Urothelium cell line (cell line): Measurements from ENCODE around the gene ZBTB14.

Experiments
- DNase-seq: peaks from one replicate; pipeline ENCODE4 v3.0.0; 2011; ENCODE audit warnings: low spot score, mixed read lengths
- FAIRE-seq: peaks from 2 replicates; lab custom pipeline; 2011; peaks lifted over from hg19 to GRCh38; lab: Jason Lieb, UNC

Gene ZBTB14

GRCh38 chr18:5295231-5295920 is at the start of gene ZBTB14:
Gene ZBTB14, minus strand, starts transcription at chr18:5295726. Its CDS starts 2,480 bp downstream, at chr18:5293246.
- DNase-seq (peak; percentile 93), FAIRE-seq (peak; percentile 62)

- FAIRE-seq: no peak
- no peak for DNase-seq
Observed at GRCh38 chr18:5339202-5339834, 43.8 kb upstream of the ZBTB14 start.

- DNase-seq (no peak), FAIRE-seq (no peak)
Observed at GRCh38 chr18:5334456-5335075, 39.0 kb upstream of the ZBTB14 start.

- no peak for FAIRE-seq
- DNase-seq: no peak
Observed at GRCh38 chr18:5318061-5318700, 22.7 kb upstream of the ZBTB14 start.

- peak; percentile 5 for FAIRE-seq
- DNase-seq: no peak
Observed at GRCh38 chr18:5317186-5317585, 21.7 kb upstream of the ZBTB14 start.

- no peak for DNase-seq
- FAIRE-seq: no peak
Observed at GRCh38 chr18:5315838-5316237, 20.3 kb upstream of the ZBTB14 start.

- no peak for FAIRE-seq
- no peak for DNase-seq
Observed at GRCh38 chr18:5311301-5311989, 15.9 kb upstream of the ZBTB14 start.

- FAIRE-seq: no peak
- no peak for DNase-seq
Observed at GRCh38 chr18:5309888-5310470, 14.5 kb upstream of the ZBTB14 start.

- FAIRE-seq: no peak
- DNase-seq: no peak
Observed at GRCh38 chr18:5305835-5306234, 10.3 kb upstream of the ZBTB14 start.

- FAIRE-seq (no peak), DNase-seq (no peak)
Observed at GRCh38 chr18:5304232-5304631, 8.7 kb upstream of the ZBTB14 start.

GRCh38 chr18:5303636-5304035 is 8.1 kb upstream of the ZBTB14 start:
- DNase-seq (no peak), FAIRE-seq (no peak)

GRCh38 chr18:5302606-5303005 is 7.1 kb upstream of the ZBTB14 start:
- no peak for FAIRE-seq

GRCh38 chr18:5300476-5301010 is 5.0 kb upstream of the ZBTB14 start:
- DNase-seq (no peak), FAIRE-seq (no peak)

More at GRCh38 chr18:5302606-5303005, 7.1 kb upstream of the ZBTB14 start:
- no peak for DNase-seq

- DNase-seq (no peak), FAIRE-seq (no peak)
Observed at GRCh38 chr18:5298156-5298852, 2.8 kb upstream of the ZBTB14 start.

- no peak for FAIRE-seq
- DNase-seq: no peak
Observed at GRCh38 chr18:5297597-5297996, 2.1 kb upstream of the ZBTB14 start.

GRCh38 chr18:5296706-5297320 is 1.3 kb upstream of the ZBTB14 start:
- FAIRE-seq (peak; percentile 94), DNase-seq (peak; percentile 93)

- peak; percentile 94 for FAIRE-seq
- DNase-seq: peak; percentile 97
Observed at GRCh38 chr18:5295981-5296705, 617 bp upstream of the ZBTB14 start.

GRCh38 chr18:5294457-5295230 is 882 bp downstream of the ZBTB14 start:
- no peak for FAIRE-seq
- peak; percentile 43 for DNase-seq
